ENCODE data around the gene SAMD8. TPM values are rescaled to one million over a fixed set of nuclear protein-coding genes. Genes with fewer than 3 reads are reported as not detected.

SAMD8 gene
- total RNA-seq, 1 experiment from 2014 or later, result 32.0 TPM

DNA sequence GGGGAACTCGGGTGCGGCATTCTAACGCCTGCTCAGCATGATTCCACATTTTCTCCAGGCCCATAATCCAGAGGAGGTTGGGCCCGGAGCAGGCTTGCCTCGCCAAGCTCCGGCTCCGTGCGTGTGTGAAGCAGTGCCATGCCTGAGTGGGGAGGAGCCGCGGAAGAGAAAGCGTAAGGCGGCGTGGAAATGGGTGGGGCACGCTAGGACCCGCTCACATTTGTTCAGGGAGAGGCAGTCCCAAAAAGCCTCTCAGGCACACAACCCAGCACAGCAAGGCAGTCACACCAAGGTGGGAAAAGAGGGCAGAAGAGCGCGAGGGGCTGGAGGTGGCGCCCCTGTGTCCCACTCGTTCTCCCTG lies 98.4 kb downstream of the SAMD8 start:
- Histone ChIP-seq H3K4me3 (ENCODE audit: low read depth in 2 of 2, low read length in 2 of 2) (peak overlapping the region; percentile 94), H3K9me3 (ENCODE audit: control insufficient read depth, insufficient read depth, low read depth, low read length) (no peaks in the 10 kb centered on the region), H3K27ac (ENCODE audit: low read length) (peak overlapping the region; percentile 99), H3K4me1 (ENCODE audit: control insufficient read depth, insufficient read depth, low read length) (peaks cover 14% of the 10 kb centered on the region; the same call in 1 of the 2 replicates), H3K27me3 (ENCODE audit: control insufficient read depth, insufficient read depth, low read length) (no peaks in the 10 kb centered on the region), H3K36me3 (ENCODE audit: control insufficient read depth, insufficient read depth, low read length) (peaks cover 25% of the 10 kb centered on the region)
- POLR2A ChIA-PET, result interaction anchor here (0.6 to 1.4 kb wide), 3 partner anchors 22 to 25 kb away, joined by 4 to 7 read pairs (median 4); no protein-coding TSS in a partner anchor
- in situ Hi-C loops (cut with HindIII; ENCODE audit: low pct_unique_long_range_greater_than_20kb, low sequenced_read_pairs), result no loop called here
- TF ChIP-seq TCF7L2 (IDR thresholded peaks at IDR 0.05; ENCODE audit: low read depth, low read length) (no peak), SIN3A (IDR thresholded peaks at IDR 0.05; ENCODE audit: borderline replicate concordance, insufficient read depth, low read depth, low read length) (no peak), POLR2AphosphoS5 (IDR thresholded peaks at IDR 0.05; ENCODE audit: low read depth, low read length) (no peak)
- TF ChIP-seq, protein P1, sequence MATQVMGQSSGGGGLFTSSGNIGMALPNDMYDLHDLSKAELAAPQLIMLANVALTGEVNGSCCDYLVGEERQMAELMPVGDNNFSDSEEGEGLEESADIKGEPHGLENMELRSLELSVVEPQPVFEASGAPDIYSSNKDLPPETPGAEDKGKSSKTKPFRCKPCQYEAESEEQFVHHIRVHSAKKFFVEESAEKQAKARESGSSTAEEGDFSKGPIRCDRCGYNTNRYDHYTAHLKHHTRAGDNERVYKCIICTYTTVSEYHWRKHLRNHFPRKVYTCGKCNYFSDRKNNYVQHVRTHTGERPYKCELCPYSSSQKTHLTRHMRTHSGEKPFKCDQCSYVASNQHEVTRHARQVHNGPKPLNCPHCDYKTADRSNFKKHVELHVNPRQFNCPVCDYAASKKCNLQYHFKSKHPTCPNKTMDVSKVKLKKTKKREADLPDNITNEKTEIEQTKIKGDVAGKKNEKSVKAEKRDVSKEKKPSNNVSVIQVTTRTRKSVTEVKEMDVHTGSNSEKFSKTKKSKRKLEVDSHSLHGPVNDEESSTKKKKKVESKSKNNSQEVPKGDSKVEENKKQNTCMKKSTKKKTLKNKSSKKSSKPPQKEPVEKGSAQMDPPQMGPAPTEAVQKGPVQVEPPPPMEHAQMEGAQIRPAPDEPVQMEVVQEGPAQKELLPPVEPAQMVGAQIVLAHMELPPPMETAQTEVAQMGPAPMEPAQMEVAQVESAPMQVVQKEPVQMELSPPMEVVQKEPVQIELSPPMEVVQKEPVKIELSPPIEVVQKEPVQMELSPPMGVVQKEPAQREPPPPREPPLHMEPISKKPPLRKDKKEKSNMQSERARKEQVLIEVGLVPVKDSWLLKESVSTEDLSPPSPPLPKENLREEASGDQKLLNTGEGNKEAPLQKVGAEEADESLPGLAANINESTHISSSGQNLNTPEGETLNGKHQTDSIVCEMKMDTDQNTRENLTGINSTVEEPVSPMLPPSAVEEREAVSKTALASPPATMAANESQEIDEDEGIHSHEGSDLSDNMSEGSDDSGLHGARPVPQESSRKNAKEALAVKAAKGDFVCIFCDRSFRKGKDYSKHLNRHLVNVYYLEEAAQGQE (IDR thresholded peaks at IDR 0.05; ENCODE audit: insufficient read depth in 1 of 2, low read depth in 2 of 2, low read length in 1 of 2), result no peak
- TF ChIP-seq, protein P2, sequence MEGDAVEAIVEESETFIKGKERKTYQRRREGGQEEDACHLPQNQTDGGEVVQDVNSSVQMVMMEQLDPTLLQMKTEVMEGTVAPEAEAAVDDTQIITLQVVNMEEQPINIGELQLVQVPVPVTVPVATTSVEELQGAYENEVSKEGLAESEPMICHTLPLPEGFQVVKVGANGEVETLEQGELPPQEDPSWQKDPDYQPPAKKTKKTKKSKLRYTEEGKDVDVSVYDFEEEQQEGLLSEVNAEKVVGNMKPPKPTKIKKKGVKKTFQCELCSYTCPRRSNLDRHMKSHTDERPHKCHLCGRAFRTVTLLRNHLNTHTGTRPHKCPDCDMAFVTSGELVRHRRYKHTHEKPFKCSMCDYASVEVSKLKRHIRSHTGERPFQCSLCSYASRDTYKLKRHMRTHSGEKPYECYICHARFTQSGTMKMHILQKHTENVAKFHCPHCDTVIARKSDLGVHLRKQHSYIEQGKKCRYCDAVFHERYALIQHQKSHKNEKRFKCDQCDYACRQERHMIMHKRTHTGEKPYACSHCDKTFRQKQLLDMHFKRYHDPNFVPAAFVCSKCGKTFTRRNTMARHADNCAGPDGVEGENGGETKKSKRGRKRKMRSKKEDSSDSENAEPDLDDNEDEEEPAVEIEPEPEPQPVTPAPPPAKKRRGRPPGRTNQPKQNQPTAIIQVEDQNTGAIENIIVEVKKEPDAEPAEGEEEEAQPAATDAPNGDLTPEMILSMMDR (IDR thresholded peaks at IDR 0.05), result no peak
- TSS peak; percentile 95 for BruUV-seq (replicated peaks)
- DNase-seq (ENCODE audit: low read depth, low spot score) (no peak), ATAC-seq (peak; percentile 83)
- CTCF ChIA-PET, result interaction anchor here (0.5 to 1.2 kb wide), 4 partner anchors 15 to 22 kb away, joined by 3 to 8 read pairs (median 4); no protein-coding TSS in a partner anchor
- intact Hi-C loops (cut with micrococcal nuclease; ENCODE audit: unreplicated experiment), result no loop called here

DNA sequence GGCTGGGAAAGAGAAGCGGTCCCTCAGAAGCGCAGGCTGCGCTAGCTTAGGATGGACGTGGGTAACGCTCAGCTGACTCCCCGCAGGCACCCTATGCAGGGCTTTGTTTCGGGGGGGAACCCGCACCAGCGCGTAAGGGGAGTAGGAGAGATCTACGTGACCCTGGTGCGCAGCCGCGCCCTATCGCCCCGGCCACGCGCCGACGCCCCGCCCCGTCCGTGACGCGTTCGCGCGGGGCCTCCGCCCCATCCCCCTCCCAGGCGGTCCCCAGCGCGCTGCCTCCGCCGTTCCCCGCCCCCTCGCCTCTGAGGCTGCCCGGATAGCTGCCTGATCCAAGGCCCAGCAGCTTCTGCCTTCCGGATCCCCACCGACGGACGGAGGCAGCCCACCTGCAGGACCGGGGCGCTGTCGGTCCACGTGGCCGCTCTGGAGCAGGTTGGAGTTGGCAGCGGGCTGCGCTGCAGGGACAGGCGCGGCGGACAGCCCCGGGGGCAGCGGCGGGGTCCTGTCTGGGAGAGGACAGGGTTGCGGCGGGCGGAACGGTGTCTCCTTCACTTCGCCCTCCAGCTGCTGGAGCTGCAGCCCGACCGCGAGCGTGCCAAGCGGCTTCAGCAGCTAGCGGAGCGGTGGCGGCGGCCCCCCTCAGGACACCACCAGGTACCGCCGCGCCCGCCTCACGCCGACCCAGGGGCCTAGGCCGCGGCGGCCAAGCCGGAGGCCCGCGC lies 99.0 kb downstream of the SAMD8 start, which contains the start of gene VDAC2:
Gene VDAC2, plus strand, starts transcription at position 515 of the 725 bp plus-strand sequence. CDS start 363 bp downstream, outside the sequence.
- ATAC-seq, result peak; percentile 94
- no TSS peak for BruUV-seq (replicated peaks)
- TF ChIP-seq, protein P2 (IDR thresholded peaks at IDR 0.05), result no peak
- TF ChIP-seq, protein P1 (IDR thresholded peaks at IDR 0.05; ENCODE audit: insufficient read depth in 1 of 2, low read depth in 2 of 2, low read length in 1 of 2), result peak in 1 of 2 experiments; percentile 74; a peak in 1 of 4 replicates
- TF ChIP-seq SIN3A (IDR thresholded peaks at IDR 0.05; ENCODE audit: borderline replicate concordance, insufficient read depth, low read depth, low read length) (peak; percentile 91; the same call in 1 of the 2 replicates), POLR2AphosphoS5 (IDR thresholded peaks at IDR 0.05; ENCODE audit: low read depth, low read length) (peak; percentile 95), TCF7L2 (IDR thresholded peaks at IDR 0.05; ENCODE audit: low read depth, low read length) (no peak; the same call in 1 of the 2 replicates)
- in situ Hi-C loops (cut with HindIII; ENCODE audit: low pct_unique_long_range_greater_than_20kb, low sequenced_read_pairs) (no loop called here), intact Hi-C loops (cut with micrococcal nuclease; ENCODE audit: unreplicated experiment) (no loop called here)
- POLR2A ChIA-PET, result interaction anchor here (0.6 to 1.4 kb wide), 4 partner anchors 22 to 1867 kb away, joined by 4 to 10 read pairs (median 8); no protein-coding TSS in a partner anchor
- no peaks in the 10 kb centered on the region for H3K9me3 ChIP-seq (ENCODE audit: control insufficient read depth, insufficient read depth, low read depth, low read length)
- H3K27ac ChIP-seq (ENCODE audit: low read length), result peak within 1 kb of the TSS; percentile 99
- H3K4me1 ChIP-seq (ENCODE audit: control insufficient read depth, insufficient read depth, low read length), result peaks cover 14% of the 10 kb centered on the region; the same call in 1 of the 2 replicates
- no peak for DNase-seq (ENCODE audit: low read depth, low spot score)
- H3K36me3 ChIP-seq (ENCODE audit: control insufficient read depth, insufficient read depth, low read length), result peaks cover 25% of the 10 kb centered on the region
- CTCF ChIA-PET, result interaction anchor here (0.6 to 1.2 kb wide), 4 partner anchors 15 to 1058 kb away, joined by 3 to 8 read pairs (median 4); no protein-coding TSS in a partner anchor
- H3K4me3 ChIP-seq (ENCODE audit: low read depth in 2 of 2, low read length in 2 of 2), result peak within 1 kb of the TSS; percentile 94
- H3K27me3 ChIP-seq (ENCODE audit: control insufficient read depth, insufficient read depth, low read length), result no peaks in the 10 kb centered on the region

All from Panc1 (cell line).